H1 (cell line): ENCODE measurements around the gene CALHM5.

Experiments used
- BRCA1 ChIP-seq: IDR thresholded peaks from 2 replicates; pipeline ENCODE4 v1.6.1; 2012; ENCODE audit warnings: low read depth, low read length, improper control_type of control experiment
- CEBPB ChIP-seq: IDR thresholded peaks from 2 replicates; pipeline ENCODE4 v1.6.1; 2012; ENCODE audit warnings: low read depth, low read length
- CTCF ChIP-seq, 3 experiments: IDR thresholded peaks; 1 replicate in 2 of 3; 2 replicates in 1 of 3; pipeline versions ENCODE4 v1.5.1 to v1.6.1; 2011; ENCODE audit warnings: low read length in 3 of 3, mild to moderate bottlenecking in 3 of 3, inconsistent platforms in 2 of 3, low read depth in 1 of 3, moderate library complexity in 1 of 3; ENCODE audit not compliant: insufficient read depth in 1 of 3; ENCODE audit errors: control extremely low read depth in 1 of 3
- GTF2F1 ChIP-seq: IDR thresholded peaks from 2 replicates; pipeline ENCODE4 v1.6.1; 2012; ENCODE audit warnings: low read depth, low read length, improper control_type of control experiment, borderline replicate concordance
- POLR2A ChIP-seq, 2 experiments: IDR thresholded peaks; 1 replicate in 1 of 2; 2 replicates in 1 of 2; pipeline ENCODE4 v1.6.1; 2011; ENCODE audit warnings: low read depth in 2 of 2, low read length in 2 of 2, mild to moderate bottlenecking in 2 of 2; ENCODE audit errors: control extremely low read depth in 1 of 2
- POLR2AphosphoS5 ChIP-seq: IDR thresholded peaks from 2 replicates; pipeline ENCODE4 v1.6.1; 2011; ENCODE audit warnings: low read depth, low read length
- RAD21 ChIP-seq, 2 experiments: IDR thresholded peaks in 1 of 2; conservative IDR thresholded peaks in 1 of 2; 2 replicates each; pipeline ENCODE4 v1.6.1; 2011; ENCODE audit warnings: low read depth in 2 of 2, low read length in 2 of 2, improper control_type of control experiment in 1 of 2, inconsistent platforms in 1 of 2, mild to moderate bottlenecking in 1 of 2, moderate library complexity in 1 of 2
- TBP ChIP-seq: IDR thresholded peaks from 2 replicates; pipeline ENCODE4 v1.6.1; 2011; ENCODE audit warnings: low read depth, low read length, improper control_type of control experiment
- USF2 ChIP-seq: IDR thresholded peaks from 2 replicates; pipeline ENCODE4 v1.6.1; 2011; ENCODE audit warnings: low read length, improper control_type of control experiment
- YY1 ChIP-seq: IDR thresholded peaks from 2 replicates; pipeline ENCODE4 v1.6.1; 2011; ENCODE audit warnings: low read depth, mild to moderate bottlenecking, low read length

- TF ChIP-seq USF2 (no peak), POLR2A (IDR thresholded peaks at IDR 0.05; ENCODE audit: control extremely low read depth in 1 of 2, low read depth in 2 of 2, low read length in 2 of 2) (no peak), YY1 (no peak), CTCF (IDR thresholded peaks at IDR 0.05; ENCODE audit: control extremely low read depth in 1 of 3, insufficient read depth in 1 of 3, low read depth in 1 of 3, low read length in 3 of 3) (no peak), BRCA1 (no peak), POLR2AphosphoS5 (no peak), TBP (no peak), CEBPB (no peak), GTF2F1 (no peak), RAD21 (IDR thresholded peaks at IDR 0.05 in 1 of 2, conservative IDR thresholded peaks at IDR 0.05 in 1 of 2; ENCODE audit: low read depth in 2 of 2, low read length in 2 of 2) (no peak)
Measured at GRCh38 chr6:116515141-116515540, 3.7 kb downstream of the CALHM5 start.
